Sigmoid colon (tissue), 4 donors: Measurements from ENCODE around the gene ELP2.

ENCODE experiments used
- CTCF ChIP-seq, 4 experiments: fragments of 450-650 bp in 3 of 4; fragments of 200-600 bp in 1 of 4; IDR thresholded peaks; one replicate each; pipeline ENCODE4 v1.5.1; 2016 to 2019; ENCODE audit warnings: antibody characterized with exemption in 4 of 4, mild to moderate bottlenecking in 3 of 4, moderate library complexity in 2 of 4
- POLR2AphosphoS5 ChIP-seq, 4 donors: sonication (generic); formaldehyde crosslinking; IDR thresholded peaks; one replicate each; pipeline ENCODE4 v1.6.1; 2017; ENCODE audit warnings: antibody characterized with exemption in 4 of 4

- TF ChIP-seq CTCF (IDR thresholded peaks at IDR 0.05) (no peak), POLR2AphosphoS5 (IDR thresholded peaks at IDR 0.05) (no peak)
Observed at GRCh38 chr18:36089001-36089400, 40.7 kb upstream of the ELP2 start.
